IMR-90 (cell line): Measurements from ENCODE around the gene SHROOM3. TPM values are rescaled to one million over a fixed set of nuclear protein-coding genes. Genes with fewer than 3 reads are reported as not detected.

ENCODE experiments used
- ATAC-seq: fragments of 200-7000 bp; cut with Tn5 transposase; 2 replicates; pipeline ENCODE4 v1.9.1; 2020; ENCODE audit warnings: low read depth, mild to moderate bottlenecking, moderate library complexity
- BruUV-seq: library from RNA; stranded (reverse); fragments of 400-500 nt; replicated peaks from 2 replicates; lab custom pipeline; 2021; lab: Mats Ljungman, UMichigan
- CTCF ChIA-PET: fragments of 300-600 bp; formaldehyde crosslinking; extraction: SDS; loops from one replicate; lab custom pipeline; 2021; ENCODE audit warnings: antibody characterized with exemption; lab: Yijun Ruan, JAX
- POLR2A ChIA-PET: fragments of 300-600 bp; sonication (Branson Sonifier 250); formaldehyde crosslinking; loops from one replicate; lab custom pipeline; 2022; ENCODE audit warnings: antibody characterized with exemption; ENCODE audit not compliant: unreplicated experiment; lab: Charles Lee
- DNase-seq: peaks from one replicate; pipeline ENCODE4 v3.0.0; 2013
- H2AFZ ChIP-seq: replicated peaks from 2 replicates; pipeline ENCODE3; 2013; ENCODE audit warnings: low read length, mild to moderate bottlenecking; ENCODE audit not compliant: poor library complexity
- H2AK5ac ChIP-seq: 2 replicates; pipeline ENCODE4 v1.6.1; 2013; ENCODE audit warnings: low read depth, low read length, inconsistent platforms
- H2AK9ac ChIP-seq: replicated peaks from 2 replicates; pipeline ENCODE3; 2013; ENCODE audit warnings: mild to moderate bottlenecking, low read depth, low read length, moderate library complexity; ENCODE audit not compliant: poor library complexity
- H2BK120ac ChIP-seq: 2 replicates; pipeline ENCODE4 v1.6.1; 2013; ENCODE audit warnings: low read depth, low read length, inconsistent platforms
- H2BK15ac ChIP-seq: 3 replicates; pipeline ENCODE4 v1.6.1; 2013; ENCODE audit warnings: low read depth, low read length, inconsistent platforms
- H2BK20ac ChIP-seq: 2 replicates; pipeline ENCODE4 v1.6.1; 2013; ENCODE audit warnings: low read depth, mild to moderate bottlenecking, inconsistent platforms, low read length, moderate library complexity
- H2BK5ac ChIP-seq: 2 replicates; pipeline ENCODE4 v1.6.1; 2013; ENCODE audit warnings: mild to moderate bottlenecking, low read depth, low read length, inconsistent platforms; ENCODE audit not compliant: poor library complexity, severe bottlenecking
- H3K14ac ChIP-seq: replicated peaks from 2 replicates; pipeline ENCODE4 v1.6.1; 2013; ENCODE audit warnings: low read depth, low read length, inconsistent platforms
- H3K18ac ChIP-seq: 2 replicates; pipeline ENCODE4 v1.6.1; 2013; ENCODE audit warnings: low read depth, low read length, control low read depth
- H3K23ac ChIP-seq: 2 replicates; pipeline ENCODE4 v1.6.1; 2013; ENCODE audit warnings: low read depth, low read length, inconsistent platforms
- H3K27ac ChIP-seq: 2 replicates; pipeline ENCODE4 v1.5.1; 2013; ENCODE audit warnings: mild to moderate bottlenecking, control low read depth, low read length; ENCODE audit not compliant: insufficient read depth
- H3K27me3 ChIP-seq: 2 replicates; pipeline ENCODE4 v1.6.1; 2013; ENCODE audit warnings: low read length; ENCODE audit not compliant: control insufficient read depth, insufficient read depth
- H3K36me3 ChIP-seq: 2 replicates; pipeline ENCODE4 v1.6.1; 2013; ENCODE audit warnings: low read length, mixed read lengths; ENCODE audit not compliant: control insufficient read depth, insufficient read depth
- H3K4ac ChIP-seq: 2 replicates; pipeline ENCODE4 v1.6.1; 2013; ENCODE audit warnings: low read depth, low read length, inconsistent platforms
- H3K4me1 ChIP-seq: 2 replicates; pipeline ENCODE4 v1.6.1; 2013; ENCODE audit warnings: low read length, mixed read lengths; ENCODE audit not compliant: control insufficient read depth, insufficient read depth
- H3K4me2 ChIP-seq: 2 replicates; pipeline ENCODE4 v1.6.1; 2013; ENCODE audit warnings: low read depth, mild to moderate bottlenecking, control low read depth, low read length, moderate library complexity
- H3K4me3 ChIP-seq: 2 replicates; pipeline ENCODE4 v1.5.1; 2013; ENCODE audit warnings: low read depth, mild to moderate bottlenecking, control low read depth, low read length, moderate library complexity; ENCODE audit not compliant: insufficient read depth
- H3K56ac ChIP-seq: 2 replicates; pipeline ENCODE4 v1.6.1; 2013; ENCODE audit warnings: low read length, inconsistent platforms; ENCODE audit not compliant: insufficient read depth; ENCODE audit errors: extremely low read depth
- H3K79me1 ChIP-seq, 2 experiments: 2 replicates each; pipeline ENCODE4 v1.6.1; 2013; ENCODE audit warnings: low read length in 2 of 2, inconsistent platforms in 1 of 2, low read depth in 1 of 2
- H3K9ac ChIP-seq: 2 replicates; pipeline ENCODE4 v1.6.1; 2013; ENCODE audit warnings: low read depth, low read length, control low read depth
- H3K9me1 ChIP-seq: 2 replicates; pipeline ENCODE4 v1.6.1; 2013; ENCODE audit warnings: low read length, inconsistent platforms; ENCODE audit not compliant: insufficient read depth
- H3K9me3 ChIP-seq: 2 replicates; pipeline ENCODE4 v1.6.1; 2013; ENCODE audit warnings: low read length; ENCODE audit not compliant: control insufficient read depth, insufficient read depth
- H4K20me1 ChIP-seq: 2 replicates; pipeline ENCODE4 v1.6.1; 2013; ENCODE audit warnings: low read length, inconsistent platforms; ENCODE audit not compliant: insufficient read depth
- H4K5ac ChIP-seq: 2 replicates; pipeline ENCODE4 v1.6.1; 2013; ENCODE audit warnings: mild to moderate bottlenecking, low read depth, low read length, control low read depth
- H4K8ac ChIP-seq, 2 experiments: 2 replicates each; pipeline ENCODE4 v1.6.1; 2013; ENCODE audit warnings: low read depth in 2 of 2, low read length in 2 of 2, control low read depth in 1 of 2, inconsistent platforms in 1 of 2
- H4K91ac ChIP-seq: 2 replicates; pipeline ENCODE4 v1.6.1; 2013; ENCODE audit warnings: low read depth, low read length, inconsistent platforms; ENCODE audit not compliant: insufficient read depth
- BHLHE40 ChIP-seq: fragments of 150-350 bp; IDR thresholded peaks from 2 replicates; pipeline ENCODE4 v1.6.1; 2016; ENCODE audit warnings: mild to moderate bottlenecking, low read depth, low read length
- CEBPB ChIP-seq: IDR thresholded peaks from 2 replicates; pipeline ENCODE4 v1.6.1; 2012; ENCODE audit warnings: low read depth, low read length, improper control_type of control experiment
- CHD1 ChIP-seq: IDR thresholded peaks from 2 replicates; pipeline ENCODE4 v1.6.1; 2012; ENCODE audit warnings: low read depth, low read length, improper control_type of control experiment
- ELK1 ChIP-seq: fragments of 150-350 bp; IDR thresholded peaks from 2 replicates; pipeline ENCODE4 v1.6.1; 2016; ENCODE audit warnings: low read depth, mild to moderate bottlenecking, low read length, moderate library complexity, borderline replicate concordance
- FOS ChIP-seq: fragments of 150-350 bp; IDR thresholded peaks from 2 replicates; pipeline ENCODE4 v1.6.1; 2016; ENCODE audit warnings: low read depth, low read length
- MXI1 ChIP-seq: IDR thresholded peaks from 2 replicates; pipeline ENCODE4 v1.6.1; 2012; ENCODE audit warnings: low read depth, mild to moderate bottlenecking, low read length, moderate library complexity, borderline replicate concordance
- NFE2L2 ChIP-seq: fragments of 150-350 bp; IDR thresholded peaks from 2 replicates; pipeline ENCODE4 v1.6.1; 2016; ENCODE audit warnings: low read depth, mild to moderate bottlenecking, low read length
- RAD21 ChIP-seq: IDR thresholded peaks from 2 replicates; pipeline ENCODE4 v1.6.1; 2012; ENCODE audit warnings: low read length, improper control_type of control experiment
- RFX5 ChIP-seq: IDR thresholded peaks from 2 replicates; pipeline ENCODE4 v1.8.0; 2012; ENCODE audit warnings: low read depth, mild to moderate bottlenecking, low read length, moderate library complexity
- SMC3 ChIP-seq: fragments of 150-350 bp; IDR thresholded peaks from 2 replicates; pipeline ENCODE4 v1.6.1; 2016; ENCODE audit warnings: low read depth, mild to moderate bottlenecking, antibody characterized with exemption, low read length, moderate library complexity
- WGBS, 2 experiments: methylation state at CpG; one replicate each; pipeline versions ENCODE4 v1.1.5 to v1.1.7; 2013; ENCODE audit warnings: missing lambda C conversion rate in 2 of 2; ENCODE audit not compliant: insufficient read length in 1 of 2; ENCODE audit errors: extremely low coverage in 2 of 2; 5-methylcytosine and 5-hydroxymethylcytosine counted together
- dilution Hi-C: fragments of 300-500 bp; cut with HindIII; formaldehyde crosslinking; loops from one replicate; pipeline ENCODE4 v1.14.3; 2018; ENCODE audit warnings: low sequenced_read_pairs; ENCODE audit not compliant: unreplicated experiment
- in situ Hi-C: fragments of 300-500 bp; cut with MboI; formaldehyde crosslinking; loops from 3 replicates; pipeline ENCODE4 v1.14.3; 2019; ENCODE audit warnings: low sequenced_read_pairs, inconsistent platforms, mixed read lengths
- intact Hi-C: fragments of 100-400 bp; cut with micrococcal nuclease; formaldehyde crosslinking; loops from 2 replicates; pipeline ENCODE4 v1.10.0; 2022
- polyA plus RNA-seq, 3 experiments: library from polyadenylated mRNA; depleted of rRNA; stranded (reverse); fragments of >200 nt; gene quantifications; 2 replicates each; pipeline ENCODE4 v1.2.3, GENCODE V29; 2012; ENCODE audit warnings: low replicate concordance in 1 of 3
- total RNA-seq: library from RNA; depleted of rRNA; stranded (reverse); fragments of >200 nt; gene quantifications from 2 replicates; pipeline ENCODE4 v1.2.3, GENCODE V29; 2012

SHROOM3 gene
- total and polyA plus RNA-seq, 2 of the 4 experiments (the other 2 are of a cell fraction): 10.8 to 19.5 TPM

- no peak for TF ChIP-seq SMC3
- no peak for TF ChIP-seq CHD1
- TF ChIP-seq CEBPB: no peak
- no peak for TF ChIP-seq RAD21
- no peak for TF ChIP-seq NFE2L2
- TF ChIP-seq RFX5: no peak
- TF ChIP-seq FOS: no peak
- no peak for TF ChIP-seq ELK1
- no peak for TF ChIP-seq BHLHE40
- no peak for TF ChIP-seq MXI1
- Histone ChIP-seq H3K36me3 (no peaks in the 10 kb centered on the region), H3K56ac (no peak overlapping the region), H2AFZ (no peak overlapping the region), H2BK5ac (no peak overlapping the region), H3K9ac (no peak overlapping the region), H2AK9ac (no peak overlapping the region), H4K8ac (no peak overlapping the region), H3K23ac (no peak overlapping the region), H4K20me1 (no peaks in the 10 kb centered on the region), H3K79me1 (peaks cover 0 to 6% of the 10 kb centered on the region in 2 experiments; a peak in 1 of 4 replicates), H3K14ac (no peak overlapping the region), H2BK15ac (no peak overlapping the region), H4K5ac (no peak overlapping the region), H3K9me3 (no peaks in the 10 kb centered on the region), H2BK20ac (no peak overlapping the region), H4K91ac (no peak overlapping the region), H3K18ac (no peak overlapping the region), H3K9me1 (peaks cover 13% of the 10 kb centered on the region), H2BK120ac (0 out of 2 replicates have a peak overlapping the region, but pooled peaks have one; percentile 17), H3K27me3 (no peaks in the 10 kb centered on the region), H3K4me1 (peaks cover 9% of the 10 kb centered on the region), H3K4me2 (no peak overlapping the region), H3K4me3 (no peak overlapping the region), H3K27ac (no peak overlapping the region), H2AK5ac (no peak overlapping the region), H3K4ac (peak overlapping the region; percentile 17; the same call in 1 of the 2 replicates)
- BruUV-seq: no TSS peak
- POLR2A ChIA-PET: no interaction called here
- intact Hi-C loops (no loop called here), in situ Hi-C loops (no loop called here), dilution Hi-C loops (no loop called here)
- DNase-seq (no peak), ATAC-seq (no peak)
- WGBS, 2 experiments: no CpG with 5 or more reads among the region's 2 CpGs
- CTCF ChIA-PET: no interaction called here
Measured at GRCh38 chr4:76544725-76545124, 109.7 kb downstream of the SHROOM3 start.
